Activated gamma-delta T cell (primary cell): Measurements from ENCODE around the gene SLAIN1.

Experiments
- DNase-seq: peaks from one replicate; lab custom pipeline; 2025; lab: John Stamatoyannopoulos, UW

Gene SLAIN1

GRCh38 chr13:77714119-77714755, 16.8 kb downstream of the SLAIN1 start:
- DNase-seq = no peak

DNA sequence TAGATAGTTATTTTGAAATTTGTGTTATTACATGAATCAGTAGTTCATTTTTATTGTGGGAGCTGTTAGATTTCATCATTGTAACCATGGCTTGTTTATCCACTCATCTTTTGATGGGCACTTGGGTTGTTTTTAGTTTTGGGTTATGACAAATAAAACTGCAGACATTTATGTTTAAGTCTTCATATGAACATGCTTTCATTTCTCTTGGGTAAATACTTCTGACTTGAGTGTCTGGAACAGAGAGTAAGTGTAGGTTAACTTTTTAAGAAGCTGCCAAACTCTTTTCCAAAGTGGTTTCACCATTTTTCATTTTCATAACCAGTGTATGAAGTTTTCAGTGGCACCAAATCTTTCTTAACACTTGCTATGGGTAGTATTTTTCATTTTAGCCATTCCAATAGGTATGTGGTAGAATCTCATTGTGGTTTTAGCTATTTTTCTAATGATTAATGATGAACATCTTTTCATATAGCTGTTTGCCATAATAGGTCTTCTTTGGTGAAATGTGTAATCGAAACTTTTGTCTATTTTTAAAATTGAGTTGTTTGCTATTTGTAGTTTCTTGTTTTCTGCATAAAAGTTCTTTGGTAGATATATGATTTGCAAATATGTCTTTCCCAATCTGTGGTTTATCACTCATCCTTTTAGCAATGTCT, 17.9 kb downstream of the SLAIN1 start:
- no peak for DNase-seq

GRCh38 chr13:77716692-77717091, 19.2 kb downstream of the SLAIN1 start:
- no peak for DNase-seq

- DNase-seq = no peak
These were observed 20.0 kb downstream of the SLAIN1 start for GRCh38 chr13:77717508-77717907.

DNA sequence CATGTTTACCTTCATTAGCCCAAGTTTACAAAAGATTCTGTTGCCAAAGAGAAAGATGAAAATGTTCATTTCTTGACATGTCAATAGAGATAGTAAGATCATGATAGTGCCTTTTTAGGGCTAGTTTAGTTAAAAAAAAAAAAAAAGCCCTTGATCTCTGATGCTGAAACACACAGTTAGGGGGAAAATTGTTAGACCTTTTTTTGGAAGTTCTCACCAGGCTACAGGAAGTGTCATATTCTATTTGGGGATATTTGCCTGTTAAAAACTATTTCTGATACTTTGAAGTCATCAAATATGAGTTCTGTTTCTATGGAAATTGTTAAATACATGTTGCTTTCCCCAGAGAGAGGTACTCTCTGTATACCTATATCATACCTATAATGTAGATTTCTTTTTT, 21.6 kb downstream of the SLAIN1 start:
- no peak for DNase-seq

GRCh38 chr13:77720988-77721387, 23.5 kb downstream of the SLAIN1 start:
- no peak for DNase-seq

GRCh38 chr13:77724092-77724491, 26.6 kb downstream of the SLAIN1 start:
- no peak for DNase-seq

DNA sequence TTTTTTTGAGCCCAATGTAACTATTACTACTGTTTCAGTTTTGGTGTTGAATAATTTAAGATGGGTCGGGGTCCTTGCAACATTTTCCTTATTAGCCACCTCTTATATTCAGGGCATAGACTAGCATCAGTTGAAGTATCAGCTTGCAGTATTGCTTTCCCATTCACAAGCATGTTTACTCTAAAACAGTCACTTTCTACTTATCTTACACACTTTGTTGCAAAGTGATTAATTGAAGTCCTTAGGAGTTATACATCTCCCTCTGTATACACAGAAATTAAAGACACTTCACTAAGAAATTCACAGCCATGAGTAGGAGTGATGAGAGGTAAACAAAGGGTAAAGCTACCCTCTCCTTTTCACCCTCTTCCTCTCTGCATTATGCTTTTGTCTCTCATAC, 27.6 kb downstream of the SLAIN1 start:
- no peak for DNase-seq

- no peak for DNase-seq
These were observed 31.0 kb downstream of the SLAIN1 start for GRCh38 chr13:77728265-77729125.

DNA sequence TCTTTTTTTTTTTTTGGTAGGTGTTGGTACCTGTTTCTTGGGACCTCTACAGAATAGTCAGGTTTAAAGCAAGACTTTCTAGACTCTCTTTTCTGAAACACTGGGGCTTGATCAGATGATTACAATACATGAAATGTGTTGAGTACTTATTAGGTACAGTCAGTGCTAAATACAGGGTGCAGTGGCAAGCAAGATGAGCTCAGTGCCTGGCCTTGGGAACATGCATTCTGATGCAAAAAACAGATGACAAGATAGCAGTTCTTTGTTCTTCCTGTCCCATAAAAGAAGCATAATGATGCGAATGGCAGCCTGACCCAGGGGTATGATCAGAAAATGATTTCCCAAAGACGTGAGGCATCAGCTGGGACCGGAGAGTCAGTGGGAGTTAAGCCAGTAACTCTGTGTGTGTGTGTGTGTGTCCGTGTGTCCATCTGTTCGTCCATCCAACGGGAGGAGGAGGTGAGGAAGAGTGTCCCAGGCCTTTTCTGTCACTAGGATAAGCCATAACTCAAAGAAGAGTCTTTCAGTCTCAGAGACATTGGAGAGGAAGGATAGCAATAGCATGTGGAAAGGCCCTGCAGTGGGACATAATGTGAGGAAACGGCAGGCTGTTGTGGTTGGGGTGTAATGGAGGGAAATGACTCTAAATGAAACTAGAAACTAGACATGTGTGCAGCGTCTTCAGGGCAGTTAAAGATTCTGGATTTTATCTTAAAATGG, 32.2 kb downstream of the SLAIN1 start:
- DNase-seq = no peak

- no peak for DNase-seq
These were observed 33.1 kb downstream of the SLAIN1 start for GRCh38 chr13:77730572-77730971.

- DNase-seq = no peak
These were observed 34.8 kb downstream of the SLAIN1 start for GRCh38 chr13:77732287-77732686.

- no peak for DNase-seq
These were observed 36.2 kb downstream of the SLAIN1 start for GRCh38 chr13:77733674-77734073.

GRCh38 chr13:77737583-77738200, 40.2 kb downstream of the SLAIN1 start:
- no peak for DNase-seq

DNA sequence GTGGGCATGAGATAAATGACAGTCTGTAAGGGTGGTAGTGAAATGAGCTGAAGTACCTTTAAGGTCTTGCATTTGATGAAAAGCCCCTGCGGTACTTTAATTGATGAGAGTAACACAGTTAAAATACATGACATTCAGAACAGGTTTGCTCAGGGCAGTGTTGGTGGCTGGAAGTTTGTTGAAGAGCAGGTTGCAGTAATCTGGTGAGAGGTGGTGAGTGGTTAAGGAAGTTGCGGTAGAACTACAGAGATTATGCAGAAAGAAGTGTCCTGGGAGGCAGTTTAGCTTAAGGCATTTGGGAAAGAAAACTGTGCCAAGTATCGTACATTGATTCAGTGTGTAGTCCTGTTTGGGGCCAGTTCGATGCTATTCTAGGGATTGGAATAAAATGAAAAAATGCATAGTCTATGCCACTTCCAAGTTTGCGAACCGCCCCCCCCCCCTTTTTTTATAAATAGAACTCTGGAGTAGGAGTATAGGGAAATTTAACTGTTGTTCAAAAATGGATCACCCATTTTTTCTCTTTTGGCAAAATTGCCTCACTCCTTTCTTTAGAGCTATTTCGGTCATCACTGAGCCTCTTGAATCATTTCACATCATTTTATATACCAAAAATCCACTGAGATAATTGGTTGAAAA, 42.7 kb downstream of the SLAIN1 start:
- DNase-seq = no peak

- DNase-seq = no peak
These were observed 43.6 kb downstream of the SLAIN1 start for GRCh38 chr13:77740931-77741596.

DNA sequence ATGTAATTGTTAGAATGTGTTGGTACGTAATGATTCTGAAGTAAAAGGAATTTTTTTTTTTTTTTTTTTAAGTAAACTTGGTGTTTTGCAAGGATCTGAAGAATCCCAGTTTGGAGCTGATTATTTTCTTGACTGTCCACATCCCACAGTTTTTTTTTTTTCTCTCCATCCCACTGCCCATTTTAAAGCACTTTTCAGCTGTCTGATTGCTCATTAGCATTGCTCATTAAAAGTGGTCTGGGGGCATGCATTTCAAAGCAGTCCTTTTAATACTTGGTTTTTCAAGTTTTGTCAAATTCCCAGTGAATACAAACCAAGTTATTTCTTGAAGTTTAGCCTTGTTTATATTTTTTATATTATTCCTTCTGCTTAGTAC, 44.1 kb downstream of the SLAIN1 start:
- DNase-seq = no peak

GRCh38 chr13:77742801-77743200, 45.3 kb downstream of the SLAIN1 start:
- no peak for DNase-seq

DNA sequence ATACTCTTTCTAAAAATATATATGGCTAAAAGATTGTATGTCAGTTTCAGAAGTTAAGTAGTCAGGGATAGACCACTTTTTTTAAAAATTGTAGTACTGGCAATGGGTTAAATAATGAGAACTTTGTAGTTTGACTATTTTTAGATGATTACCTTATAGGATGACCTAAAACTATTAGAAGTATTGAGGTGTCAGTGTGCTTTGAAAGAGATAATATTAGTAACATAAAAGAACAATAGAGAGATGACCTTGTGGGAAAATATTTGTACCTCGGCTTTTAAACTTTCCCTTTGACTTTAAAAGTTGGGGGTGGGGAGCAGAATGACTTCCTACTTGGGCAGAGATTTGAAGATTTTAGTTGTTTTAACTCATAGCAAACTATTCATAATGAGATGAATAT, 48.3 kb downstream of the SLAIN1 start:
- DNase-seq = no peak

GRCh38 chr13:77749344-77749880, 51.9 kb downstream of the SLAIN1 start:
- no peak for DNase-seq
